Thyroid gland (tissue), 4 donors: Measurements from ENCODE around the gene AATF. TPM values are rescaled to one million over a fixed set of nuclear protein-coding genes. Genes with fewer than 3 reads are reported as not detected.

ENCODE experiments used
- DNase-seq, 2 donors: peaks; one replicate each; pipeline ENCODE4 v3.0.0-alpha.2; 2019
- H3K27ac ChIP-seq, 3 donors: fragments of 200-600 bp; sonication (generic); 1 replicate in 2 of 3; 2 replicates in 1 of 3; pipeline ENCODE4 v1.5.1; 2016 to 2019; ENCODE audit warnings: mild to moderate bottlenecking in 1 of 3, moderate library complexity in 1 of 3
- H3K27me3 ChIP-seq: fragments of 200-600 bp; sonication (generic); one replicate; pipeline ENCODE4 v1.5.1; 2019
- H3K36me3 ChIP-seq, 2 donors: fragments of 200-600 bp; sonication (generic); one replicate each; pipeline ENCODE4 v1.5.1; 2016 to 2019
- H3K4me1 ChIP-seq, 2 donors: fragments of 200-600 bp; sonication (generic); one replicate each; pipeline ENCODE4 v1.5.1; 2017 to 2019
- H3K4me3 ChIP-seq, 3 donors: fragments of 200-600 bp; sonication (generic); replicated peaks in 1 of 3; 1 replicate in 2 of 3; 2 replicates in 1 of 3; pipeline ENCODE4 v1.5.1; 2016; ENCODE audit warnings: mild to moderate bottlenecking in 1 of 3
- H3K9me3 ChIP-seq: fragments of 200-600 bp; sonication (generic); one replicate; pipeline ENCODE4 v1.5.1; 2017
- POLR2A ChIP-seq, 2 donors: fragments of 450-650 bp; IDR thresholded peaks; one replicate each; pipeline ENCODE4 v1.6.1; 2017; ENCODE audit warnings: antibody characterized with exemption in 2 of 2, mild to moderate bottlenecking in 2 of 2, moderate library complexity in 1 of 2
- WGBS, 2 donors: methylation state at CpG; one replicate each; pipeline ENCODE4 v1.1.5; 2017; 5-methylcytosine and 5-hydroxymethylcytosine counted together
- intact Hi-C: fragments of 100-400 bp; cut with DNase I; formaldehyde crosslinking; loops from one replicate; pipeline ENCODE4 v1.15.1; 2023
- total RNA-seq, 4 donors: library from RNA; depleted of rRNA; stranded (reverse); fragments of >200 nt; gene quantifications; one replicate each; pipeline ENCODE4 v1.2.3, GENCODE V29; 2016
- TF ChIP-seq, protein P1 (sequence below), 6 experiments: fragments of 200-600 bp in 3 of 6; fragments of 450-650 bp in 3 of 6; sonication (generic) in 3 of 6; IDR thresholded peaks; one replicate each; pipeline ENCODE4 v1.5.1; 2016 to 2019; ENCODE audit warnings: antibody characterized with exemption in 6 of 6, mild to moderate bottlenecking in 2 of 6, inconsistent platforms in 1 of 6, moderate library complexity in 1 of 6

The AATF gene
- total RNA-seq, 4 donors from 2014 or later: 28.5 to 38.9 (median 32.4) TPM

GRCh38 chr17:37086334-37086733 is 137.6 kb downstream of the AATF start:
- Histone ChIP-seq H3K36me3 (peaks cover 0 to 6% of the 10 kb centered on the region in 2 donors), H3K4me3 (no peak overlapping the region), H3K27me3 (no peaks in the 10 kb centered on the region), H3K27ac (no peak overlapping the region), H3K9me3 (no peaks in the 10 kb centered on the region), H3K4me1 (no peaks in the 10 kb centered on the region)
- WGBS, 2 donors: 56 to 69% methylated on average over 3 of the region's 3 CpGs
- TF ChIP-seq, protein P1, sequence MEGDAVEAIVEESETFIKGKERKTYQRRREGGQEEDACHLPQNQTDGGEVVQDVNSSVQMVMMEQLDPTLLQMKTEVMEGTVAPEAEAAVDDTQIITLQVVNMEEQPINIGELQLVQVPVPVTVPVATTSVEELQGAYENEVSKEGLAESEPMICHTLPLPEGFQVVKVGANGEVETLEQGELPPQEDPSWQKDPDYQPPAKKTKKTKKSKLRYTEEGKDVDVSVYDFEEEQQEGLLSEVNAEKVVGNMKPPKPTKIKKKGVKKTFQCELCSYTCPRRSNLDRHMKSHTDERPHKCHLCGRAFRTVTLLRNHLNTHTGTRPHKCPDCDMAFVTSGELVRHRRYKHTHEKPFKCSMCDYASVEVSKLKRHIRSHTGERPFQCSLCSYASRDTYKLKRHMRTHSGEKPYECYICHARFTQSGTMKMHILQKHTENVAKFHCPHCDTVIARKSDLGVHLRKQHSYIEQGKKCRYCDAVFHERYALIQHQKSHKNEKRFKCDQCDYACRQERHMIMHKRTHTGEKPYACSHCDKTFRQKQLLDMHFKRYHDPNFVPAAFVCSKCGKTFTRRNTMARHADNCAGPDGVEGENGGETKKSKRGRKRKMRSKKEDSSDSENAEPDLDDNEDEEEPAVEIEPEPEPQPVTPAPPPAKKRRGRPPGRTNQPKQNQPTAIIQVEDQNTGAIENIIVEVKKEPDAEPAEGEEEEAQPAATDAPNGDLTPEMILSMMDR (IDR thresholded peaks at IDR 0.05): no peak
- TF ChIP-seq POLR2A (IDR thresholded peaks at IDR 0.05): no peak
- intact Hi-C loops: no loop called here
- peak; percentile 67 to 78 for DNase-seq

DNA sequence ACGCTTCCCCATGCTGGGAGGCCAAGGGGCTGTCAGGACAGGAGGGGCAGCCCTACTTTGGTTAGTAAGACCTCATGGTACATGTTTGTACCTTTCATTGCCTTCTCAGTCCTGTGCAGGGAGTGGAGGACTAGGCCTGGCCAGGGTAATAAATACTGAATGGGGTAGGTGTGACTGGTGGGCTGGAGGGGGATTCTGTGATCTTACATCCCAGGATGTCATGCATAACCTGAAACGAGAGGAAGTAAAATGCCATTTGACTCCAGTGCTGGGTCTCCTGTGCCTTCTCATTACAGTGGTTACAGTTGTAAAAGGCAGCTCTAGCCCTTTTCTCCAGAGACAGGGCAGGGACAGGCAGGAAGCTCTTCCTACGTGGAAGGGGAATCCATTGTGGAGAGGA is 138.2 kb downstream of the AATF start:
- Histone ChIP-seq H3K4me1 (no peaks in the 10 kb centered on the region), H3K27ac (no peak overlapping the region), H3K27me3 (no peaks in the 10 kb centered on the region), H3K9me3 (no peaks in the 10 kb centered on the region), H3K4me3 (no peak overlapping the region), H3K36me3 (peaks cover 0 to 6% of the 10 kb centered on the region in 2 donors)
- intact Hi-C loops: no loop called here
- TF ChIP-seq POLR2A (IDR thresholded peaks at IDR 0.05): no peak
- TF ChIP-seq, protein P1 (IDR thresholded peaks at IDR 0.05): no peak
- no peak for DNase-seq
- 89 to 92% methylated on average over 3 of the region's 3 CpGs for WGBS, 2 donors

DNA sequence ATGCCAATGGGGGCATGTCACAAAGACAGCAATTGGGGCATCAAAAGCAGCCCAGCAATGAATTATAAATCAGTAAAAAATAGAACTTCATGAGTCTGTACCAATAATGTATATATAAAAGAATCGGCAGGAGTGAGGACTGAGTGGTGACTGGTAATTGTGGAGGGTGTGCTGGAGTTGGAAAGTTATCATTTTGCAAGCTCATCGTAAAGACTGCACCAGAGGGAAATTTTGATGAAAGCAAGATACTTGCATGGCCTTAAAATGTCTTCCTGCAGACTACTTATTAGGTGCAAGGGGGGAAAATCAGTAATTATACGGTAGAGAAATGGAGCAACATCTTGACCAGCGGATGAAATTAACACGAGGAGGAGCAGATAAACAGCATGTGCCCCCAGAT is 138.9 kb downstream of the AATF start:
- intact Hi-C loops: no loop called here
- Histone ChIP-seq H3K27ac (no peak overlapping the region), H3K9me3 (no peaks in the 10 kb centered on the region), H3K4me1 (no peaks in the 10 kb centered on the region), H3K36me3 (peaks cover 0 to 6% of the 10 kb centered on the region in 2 donors), H3K27me3 (no peaks in the 10 kb centered on the region), H3K4me3 (no peak overlapping the region)
- DNase-seq: no peak
- 92 to 94% methylated on average over 5 of the region's 5 CpGs for WGBS, 2 donors
- TF ChIP-seq POLR2A (IDR thresholded peaks at IDR 0.05): no peak
- TF ChIP-seq, protein P1 (IDR thresholded peaks at IDR 0.05): no peak

GRCh38 chr17:37088459-37088858 is 139.7 kb downstream of the AATF start:
- 31 to 47% methylated on average over 3 of the region's 3 CpGs for WGBS, 2 donors
- intact Hi-C loops: no loop called here
- H3K9me3 ChIP-seq: no peaks in the 10 kb centered on the region

DNA sequence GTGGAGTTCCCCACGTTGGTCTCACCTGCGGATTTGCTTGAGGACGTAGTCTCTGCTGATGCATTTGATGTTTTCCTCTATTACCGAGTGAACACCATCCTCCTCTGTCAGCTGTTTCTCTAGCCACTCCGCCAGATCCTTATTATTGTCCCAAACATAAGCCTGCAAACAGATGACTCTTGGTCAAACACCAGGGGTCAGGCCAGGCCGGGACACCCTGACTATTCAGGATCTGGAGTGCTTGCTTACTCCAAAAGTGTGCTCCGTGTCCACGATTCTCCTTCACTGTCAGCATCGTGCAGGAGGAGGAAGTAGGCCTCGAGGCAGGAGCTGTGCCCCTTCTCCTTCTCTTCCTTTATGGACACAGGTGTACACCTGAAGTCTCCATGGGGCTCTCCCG is 140.2 kb downstream of the AATF start:
- peak in 1 of 2 donors; percentile 27 for DNase-seq
- WGBS, 2 donors: 64 to 68% methylated on average over 11 of the region's 11 CpGs
- Histone ChIP-seq H3K9me3 (no peaks in the 10 kb centered on the region), H3K4me3 (no peak overlapping the region), H3K36me3 (peaks cover 0 to 6% of the 10 kb centered on the region in 2 donors), H3K27me3 (no peaks in the 10 kb centered on the region), H3K27ac (no peak overlapping the region), H3K4me1 (no peaks in the 10 kb centered on the region)
- intact Hi-C loops: no loop called here
- no peak for TF ChIP-seq POLR2A (IDR thresholded peaks at IDR 0.05)
- TF ChIP-seq, protein P1 (IDR thresholded peaks at IDR 0.05): peak in 1 of 6 experiments; percentile 21

More at GRCh38 chr17:37088459-37088858, 139.7 kb downstream of the AATF start:
- H3K4me1 ChIP-seq: no peaks in the 10 kb centered on the region
- TF ChIP-seq POLR2A (IDR thresholded peaks at IDR 0.05): no peak
- no peak overlapping the region for H3K27ac ChIP-seq
- no peak overlapping the region for H3K4me3 ChIP-seq
- peak; percentile 20 to 35 for DNase-seq
- H3K27me3 ChIP-seq: no peaks in the 10 kb centered on the region
- peaks cover 0 to 6% of the 10 kb centered on the region in 2 donors for H3K36me3 ChIP-seq

DNA sequence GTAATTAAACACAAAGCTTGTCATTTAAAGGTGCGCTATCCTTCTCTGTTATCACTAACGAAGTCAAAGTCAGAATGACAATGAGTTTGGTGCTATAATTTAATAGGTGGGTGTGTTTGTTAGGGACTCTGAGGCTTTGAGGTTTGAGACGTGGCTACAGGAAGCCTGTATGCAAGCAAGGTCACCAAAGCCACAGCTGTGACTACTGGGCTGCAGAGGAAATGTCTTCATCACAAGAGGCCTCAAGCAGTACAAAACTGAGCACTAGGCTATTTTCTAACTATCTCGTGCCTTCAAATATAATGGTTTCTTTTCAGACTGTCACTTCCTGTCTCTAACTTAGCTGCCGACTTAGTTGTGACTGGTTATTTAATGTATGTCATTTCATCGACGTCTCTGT is 141.2 kb downstream of the AATF start:
- peaks cover 0 to 6% of the 10 kb centered on the region in 2 donors for H3K36me3 ChIP-seq
- no peaks in the 10 kb centered on the region for H3K27me3 ChIP-seq
- intact Hi-C loops: no loop called here
- no peak overlapping the region for H3K4me3 ChIP-seq
- DNase-seq: no peak
- H3K4me1 ChIP-seq: no peaks in the 10 kb centered on the region
- H3K27ac ChIP-seq: no peak overlapping the region
- no peaks in the 10 kb centered on the region for H3K9me3 ChIP-seq
- WGBS, 2 donors: 74 to 80% methylated on average over 7 of the region's 7 CpGs
- TF ChIP-seq, protein P1 (IDR thresholded peaks at IDR 0.05): no peak
- TF ChIP-seq POLR2A (IDR thresholded peaks at IDR 0.05): no peak
